Adrenal gland (tissue), 5 donors: ENCODE results near the gene MYEOV.

ENCODE experiments used
- POLR2A ChIP-seq, 2 donors: fragments of 450-650 bp; IDR thresholded peaks; one replicate each; pipeline ENCODE4 v1.6.1; 2017; ENCODE audit warnings: antibody characterized with exemption in 2 of 2, mild to moderate bottlenecking in 2 of 2, moderate library complexity in 1 of 2
- TF ChIP-seq, protein P1 (sequence below), 6 experiments: fragments of 450-650 bp in 4 of 6; fragments of 200-600 bp in 2 of 6; sonication (generic) in 1 of 6; IDR thresholded peaks; 1 replicate in 5 of 6; 2 replicates in 1 of 6; pipeline versions ENCODE4 v1.5.1 to v1.8.0; 2016 to 2021; ENCODE audit warnings: antibody characterized with exemption in 6 of 6, mild to moderate bottlenecking in 2 of 6, moderate library complexity in 1 of 6
- donor health status: DM: no; HTN: no; CAD: no.

DNA sequence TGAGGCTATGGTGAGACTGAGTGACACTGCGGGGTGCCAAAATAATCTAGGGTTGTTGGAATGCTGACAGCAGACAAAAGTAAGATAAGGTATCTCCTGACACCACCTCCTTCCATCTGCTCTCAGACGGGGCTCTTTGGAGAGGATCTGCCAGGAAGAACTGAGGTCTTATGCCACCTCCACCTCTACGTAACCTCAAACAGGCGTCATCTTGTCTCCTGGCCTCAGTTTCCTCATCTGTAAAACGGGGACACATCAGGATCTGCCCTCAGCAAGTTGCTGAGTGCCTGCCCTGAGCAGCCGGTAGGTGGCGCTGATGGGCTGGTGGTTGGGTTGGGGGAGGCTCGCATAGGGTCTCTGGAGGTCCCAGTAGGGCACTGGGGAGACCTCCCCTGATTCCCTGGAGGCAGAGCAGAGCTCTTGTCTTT lies 1.7 kb upstream of the MYEOV start:
- TF ChIP-seq, protein P1, sequence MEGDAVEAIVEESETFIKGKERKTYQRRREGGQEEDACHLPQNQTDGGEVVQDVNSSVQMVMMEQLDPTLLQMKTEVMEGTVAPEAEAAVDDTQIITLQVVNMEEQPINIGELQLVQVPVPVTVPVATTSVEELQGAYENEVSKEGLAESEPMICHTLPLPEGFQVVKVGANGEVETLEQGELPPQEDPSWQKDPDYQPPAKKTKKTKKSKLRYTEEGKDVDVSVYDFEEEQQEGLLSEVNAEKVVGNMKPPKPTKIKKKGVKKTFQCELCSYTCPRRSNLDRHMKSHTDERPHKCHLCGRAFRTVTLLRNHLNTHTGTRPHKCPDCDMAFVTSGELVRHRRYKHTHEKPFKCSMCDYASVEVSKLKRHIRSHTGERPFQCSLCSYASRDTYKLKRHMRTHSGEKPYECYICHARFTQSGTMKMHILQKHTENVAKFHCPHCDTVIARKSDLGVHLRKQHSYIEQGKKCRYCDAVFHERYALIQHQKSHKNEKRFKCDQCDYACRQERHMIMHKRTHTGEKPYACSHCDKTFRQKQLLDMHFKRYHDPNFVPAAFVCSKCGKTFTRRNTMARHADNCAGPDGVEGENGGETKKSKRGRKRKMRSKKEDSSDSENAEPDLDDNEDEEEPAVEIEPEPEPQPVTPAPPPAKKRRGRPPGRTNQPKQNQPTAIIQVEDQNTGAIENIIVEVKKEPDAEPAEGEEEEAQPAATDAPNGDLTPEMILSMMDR (IDR thresholded peaks at IDR 0.05) = peak; percentile 51 to 76 (median 72)
- TF ChIP-seq POLR2A (IDR thresholded peaks at IDR 0.05) = no peak
